ENCODE measurements around the gene HTR6. TPM values are rescaled to one million over a fixed set of nuclear protein-coding genes. Genes with fewer than 3 reads are reported as not detected.
"Not testable (repeated sequence)": the region's sequence is repeated elsewhere in the genome, so short reads cannot be mapped to it uniquely, and the experiment has no call there.

The HTR6 gene
- total and polyA plus RNA-seq, 4 donors, result 0.18 TPM; not detected in 3

DNA sequence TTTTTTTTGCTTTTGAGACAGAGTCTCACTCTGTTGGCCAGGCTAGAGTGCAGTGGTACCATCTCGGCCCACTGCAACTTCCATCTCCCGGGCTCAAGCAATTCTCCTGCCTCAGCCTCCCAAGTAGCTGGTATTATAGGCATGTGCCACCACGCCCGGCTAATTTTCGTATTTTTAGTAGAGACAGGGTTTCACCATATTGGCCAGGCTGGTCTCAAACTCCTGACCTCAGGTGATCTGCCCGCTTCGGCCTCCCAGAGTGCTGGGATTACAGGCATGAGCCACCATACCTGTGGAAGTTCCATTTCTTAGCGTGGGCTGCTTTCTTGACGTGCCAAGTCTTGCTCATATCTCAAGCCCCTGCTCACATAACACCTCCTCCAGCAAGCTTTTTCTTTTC, 29.6 kb upstream of the HTR6 start:
- intact Hi-C loops (cut with DNase I); H3K27ac ChIP-seq (ENCODE audit: low read depth in 1 of 2, low read length in 2 of 2); ATAC-seq (ENCODE audit: low FRiP score); H3K9me3 ChIP-seq (ENCODE audit: control insufficient read depth, low read length); DNase-seq; H3K27me3 ChIP-seq (ENCODE audit: control insufficient read depth in 1 of 2, insufficient read depth in 2 of 2, low read length in 1 of 2); H3K4me1 ChIP-seq (ENCODE audit: control insufficient read depth in 1 of 2, insufficient read depth in 2 of 2, low read length in 2 of 2); H3K4me3 ChIP-seq (ENCODE audit: low read length in 2 of 2); H3K36me3 ChIP-seq (ENCODE audit: control insufficient read depth in 1 of 2, insufficient read depth in 2 of 2, low read length in 1 of 2): not testable (repeated sequence)
- WGBS, 2 donors, result 92 to 95% methylated on average over 9 of the region's 9 CpGs

DNA sequence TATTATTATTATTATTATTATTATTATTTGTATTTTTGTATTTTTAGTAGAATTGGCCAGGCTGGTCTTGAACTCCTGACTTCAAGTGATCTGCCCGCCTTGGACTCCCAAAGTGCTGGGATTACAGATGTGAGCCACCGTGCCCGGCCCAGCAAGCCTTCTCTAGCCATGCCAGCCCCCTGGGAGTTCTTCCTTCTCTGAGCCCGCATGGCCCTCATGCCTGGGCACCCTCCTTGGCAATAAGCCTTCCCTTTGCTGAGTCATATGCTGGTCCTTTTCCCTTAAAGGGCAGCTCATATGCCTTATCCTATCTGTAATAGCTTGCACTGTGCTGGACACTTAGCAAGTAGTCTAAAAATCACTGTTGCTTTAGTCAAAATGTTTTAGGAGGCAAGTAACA, 29.0 kb upstream of the HTR6 start:
- Histone ChIP-seq H3K36me3 (ENCODE audit: control insufficient read depth in 1 of 2, insufficient read depth in 2 of 2, low read length in 1 of 2) (no peaks in the 10 kb centered on the region), H3K9me3 (ENCODE audit: control insufficient read depth, low read length) (no peaks in the 10 kb centered on the region), H3K27me3 (ENCODE audit: control insufficient read depth in 1 of 2, insufficient read depth in 2 of 2, low read length in 1 of 2) (no peaks in the 10 kb centered on the region), H3K4me1 (ENCODE audit: control insufficient read depth in 1 of 2, insufficient read depth in 2 of 2, low read length in 2 of 2) (no peaks in the 10 kb centered on the region), H3K27ac (ENCODE audit: low read depth in 1 of 2, low read length in 2 of 2) (no peak overlapping the region), H3K4me3 (ENCODE audit: low read length in 2 of 2) (no peak overlapping the region)
- WGBS, 2 donors, result 3 to 11% methylated on average over 4 of the region's 4 CpGs
- peak; percentile 85 for ATAC-seq (ENCODE audit: low FRiP score)
- intact Hi-C loops (cut with DNase I), result no loop called here
- peak in 1 of 2 donors; percentile 83 for DNase-seq

DNA sequence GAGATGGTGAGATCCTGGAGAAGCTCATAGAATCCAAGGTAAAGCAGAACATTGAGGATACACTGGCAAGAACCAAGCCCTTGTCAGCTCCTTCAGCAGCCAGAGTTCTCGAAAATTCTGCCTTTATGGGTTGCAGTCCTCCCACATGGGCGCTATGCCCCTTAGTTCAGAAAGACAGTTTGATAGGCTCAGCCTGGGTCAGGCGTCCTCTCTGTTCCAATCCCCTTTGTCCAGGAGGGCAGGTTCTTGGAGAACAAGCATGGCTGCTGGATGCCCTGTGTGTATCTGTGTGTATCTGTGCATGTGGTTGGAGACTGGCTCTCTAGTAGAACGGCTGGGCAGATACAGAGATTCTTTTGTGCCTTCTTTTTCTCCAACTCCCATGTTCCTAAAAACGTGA, 28.6 kb upstream of the HTR6 start:
- Histone ChIP-seq H3K36me3 (ENCODE audit: control insufficient read depth in 1 of 2, insufficient read depth in 2 of 2, low read length in 1 of 2) (no peaks in the 10 kb centered on the region), H3K4me1 (ENCODE audit: control insufficient read depth in 1 of 2, insufficient read depth in 2 of 2, low read length in 2 of 2) (no peaks in the 10 kb centered on the region), H3K27ac (ENCODE audit: low read depth in 1 of 2, low read length in 2 of 2) (peak overlapping the region; percentile 22 to 43), H3K4me3 (ENCODE audit: low read length in 2 of 2) (no peak overlapping the region), H3K9me3 (ENCODE audit: control insufficient read depth, low read length) (no peaks in the 10 kb centered on the region), H3K27me3 (ENCODE audit: control insufficient read depth in 1 of 2, insufficient read depth in 2 of 2, low read length in 1 of 2) (no peaks in the 10 kb centered on the region)
- ATAC-seq (ENCODE audit: low FRiP score) (peak; percentile 41), DNase-seq (no peak)
- 20 to 26% methylated on average over 5 of the region's 5 CpGs for WGBS, 2 donors
- intact Hi-C loops (cut with DNase I), result no loop called here

DNA sequence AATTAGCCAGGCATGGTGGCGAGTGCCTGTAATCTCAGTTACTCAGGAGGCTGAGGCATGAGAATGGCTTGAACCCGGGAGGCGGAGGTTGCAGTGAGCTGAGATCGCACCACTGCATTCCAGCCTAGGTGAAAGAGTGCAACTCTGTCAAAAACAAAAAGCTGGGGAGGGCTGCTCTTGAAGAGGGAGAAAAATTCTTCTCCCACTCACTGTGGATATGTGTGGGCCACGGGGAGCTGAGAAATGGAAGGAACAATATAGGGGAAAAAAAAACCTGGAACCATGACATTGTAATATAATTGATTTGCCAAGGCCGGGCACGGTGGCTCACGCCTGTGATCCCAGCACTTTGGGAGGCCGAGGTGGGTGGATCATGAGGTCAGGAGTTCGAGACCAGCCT, 27.9 kb upstream of the HTR6 start:
- 82 to 85% methylated on average over 10 of the region's 10 CpGs for WGBS, 2 donors

GRCh38 chr1:19637606-19638005, 27.1 kb upstream of the HTR6 start:
- Histone ChIP-seq H3K4me1 (ENCODE audit: control insufficient read depth in 1 of 2, insufficient read depth in 2 of 2, low read length in 2 of 2) (no peaks in the 10 kb centered on the region), H3K4me3 (ENCODE audit: low read length in 2 of 2) (no peak overlapping the region), H3K36me3 (ENCODE audit: control insufficient read depth in 1 of 2, insufficient read depth in 2 of 2, low read length in 1 of 2) (no peaks in the 10 kb centered on the region), H3K9me3 (ENCODE audit: control insufficient read depth, low read length) (no peaks in the 10 kb centered on the region), H3K27me3 (ENCODE audit: control insufficient read depth in 1 of 2, insufficient read depth in 2 of 2, low read length in 1 of 2) (no peaks in the 10 kb centered on the region), H3K27ac (ENCODE audit: low read depth in 1 of 2, low read length in 2 of 2) (no peak overlapping the region)
- ATAC-seq (ENCODE audit: low FRiP score) (no peak), DNase-seq (no peak)
- WGBS, 2 donors, result 93 to 96% methylated on average over 10 of the region's 10 CpGs
- intact Hi-C loops (cut with DNase I), result no loop called here

More for the DNA sequence above, 27.9 kb upstream of the HTR6 start:
- H3K4me3 ChIP-seq (ENCODE audit: low read length in 2 of 2); ATAC-seq (ENCODE audit: low FRiP score); H3K9me3 ChIP-seq (ENCODE audit: control insufficient read depth, low read length); H3K4me1 ChIP-seq (ENCODE audit: control insufficient read depth in 1 of 2, insufficient read depth in 2 of 2, low read length in 2 of 2); H3K36me3 ChIP-seq (ENCODE audit: control insufficient read depth in 1 of 2, insufficient read depth in 2 of 2, low read length in 1 of 2); H3K27me3 ChIP-seq (ENCODE audit: control insufficient read depth in 1 of 2, insufficient read depth in 2 of 2, low read length in 1 of 2); DNase-seq; intact Hi-C loops (cut with DNase I); H3K27ac ChIP-seq (ENCODE audit: low read depth in 1 of 2, low read length in 2 of 2): not testable (repeated sequence)

- H3K4me1 ChIP-seq (ENCODE audit: control insufficient read depth in 1 of 2, insufficient read depth in 2 of 2, low read length in 2 of 2); DNase-seq; H3K9me3 ChIP-seq (ENCODE audit: control insufficient read depth, low read length); H3K27me3 ChIP-seq (ENCODE audit: control insufficient read depth in 1 of 2, insufficient read depth in 2 of 2, low read length in 1 of 2); H3K36me3 ChIP-seq (ENCODE audit: control insufficient read depth in 1 of 2, insufficient read depth in 2 of 2, low read length in 1 of 2); H3K4me3 ChIP-seq (ENCODE audit: low read length in 2 of 2); intact Hi-C loops (cut with DNase I); ATAC-seq (ENCODE audit: low FRiP score); H3K27ac ChIP-seq (ENCODE audit: low read depth in 1 of 2, low read length in 2 of 2): not testable (repeated sequence)
- whole genome bisulfite sequencing, 2 donors, result 71 to 82% methylated on average over 10 of the region's 10 CpGs
Observed at GRCh38 chr1:19639228-19639627, 25.4 kb upstream of the HTR6 start.

DNA sequence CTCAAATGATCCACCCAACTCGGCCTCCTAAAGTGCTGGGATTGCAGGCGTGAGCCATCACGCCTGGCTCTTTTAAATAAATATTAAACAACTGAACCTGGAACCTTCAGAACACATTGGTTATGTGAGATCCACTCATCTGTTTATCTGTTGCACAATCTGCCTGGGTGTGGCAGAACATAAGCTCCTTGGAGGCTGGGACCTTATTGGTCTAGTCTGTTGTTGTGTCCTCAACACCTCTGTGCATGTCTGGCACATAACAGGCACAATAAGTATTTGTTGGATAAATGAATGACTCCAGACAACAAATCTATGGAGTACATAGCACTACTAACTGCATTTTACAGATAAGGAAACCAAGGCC, 24.7 kb upstream of the HTR6 start:
- Histone ChIP-seq H3K36me3 (ENCODE audit: control insufficient read depth in 1 of 2, insufficient read depth in 2 of 2, low read length in 1 of 2) (no peaks in the 10 kb centered on the region), H3K4me3 (ENCODE audit: low read length in 2 of 2) (no peak overlapping the region), H3K9me3 (ENCODE audit: control insufficient read depth, low read length) (no peaks in the 10 kb centered on the region), H3K27me3 (ENCODE audit: control insufficient read depth in 1 of 2, insufficient read depth in 2 of 2, low read length in 1 of 2) (no peaks in the 10 kb centered on the region), H3K4me1 (ENCODE audit: control insufficient read depth in 1 of 2, insufficient read depth in 2 of 2, low read length in 2 of 2) (no peaks in the 10 kb centered on the region), H3K27ac (ENCODE audit: low read depth in 1 of 2, low read length in 2 of 2) (no peak overlapping the region)
- WGBS, 2 donors, result 84 to 88% methylated on average over 3 of the region's 3 CpGs
- DNase-seq (no peak), ATAC-seq (ENCODE audit: low FRiP score) (no peak)
- intact Hi-C loops (cut with DNase I), result loop anchor here in 1 of 2 donors (5.0 kb wide), 1 partner anchor 148 kb away; no protein-coding TSS in a partner anchor

DNA sequence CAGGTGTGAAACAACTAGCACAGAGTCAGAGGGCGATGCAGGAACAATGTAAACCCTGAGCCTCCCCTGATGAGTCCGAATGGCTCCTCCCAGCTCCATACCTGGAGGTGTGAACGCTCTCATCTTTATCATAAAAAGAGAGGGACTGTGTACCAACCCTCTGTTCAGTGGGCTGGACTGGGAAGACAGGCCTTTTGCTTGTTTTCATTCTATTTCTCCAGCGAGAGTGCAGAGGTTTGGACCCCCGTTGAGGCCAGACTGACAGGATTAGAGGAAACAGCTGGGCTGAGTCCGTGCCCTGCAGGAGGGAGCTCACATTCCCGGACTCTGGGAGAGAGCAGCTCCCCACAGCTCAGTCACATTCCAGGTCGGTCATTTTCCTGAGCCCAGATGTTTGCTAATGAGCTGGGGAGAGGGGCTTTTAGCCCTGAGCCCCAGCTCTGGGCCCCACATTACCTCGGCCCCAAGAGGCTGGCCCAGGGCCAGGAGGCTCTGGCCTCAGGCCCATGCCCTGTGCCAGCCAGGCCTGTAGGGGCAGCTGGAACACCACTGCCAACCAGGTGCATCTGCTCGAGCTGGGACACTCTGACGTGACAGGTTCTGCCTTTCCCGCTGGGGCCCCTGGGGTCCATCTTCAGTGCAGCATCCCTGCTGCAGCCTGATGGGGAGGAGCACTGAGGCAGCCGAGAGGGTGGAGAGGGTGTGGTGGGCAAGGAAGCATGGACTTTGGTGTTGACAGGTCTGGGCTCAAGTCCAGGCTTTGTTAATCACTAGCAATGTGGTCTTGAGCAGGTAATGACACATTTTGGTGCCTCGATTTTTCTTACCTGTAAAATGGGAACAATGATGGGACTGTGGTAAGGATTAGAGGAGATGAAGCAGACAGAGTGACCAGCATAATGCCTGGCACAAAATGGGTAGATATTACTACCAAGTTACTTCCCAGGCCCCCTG, 24.0 kb upstream of the HTR6 start:
- no peaks in the 10 kb centered on the region for H3K36me3 ChIP-seq (ENCODE audit: control insufficient read depth in 1 of 2, insufficient read depth in 2 of 2, low read length in 1 of 2)
- DNase-seq (no peak), ATAC-seq (ENCODE audit: low FRiP score) (no peak)
- H3K4me3 ChIP-seq (ENCODE audit: low read length in 2 of 2), result no peak overlapping the region
- WGBS, 2 donors, result 33% methylated on average over 14 of the region's 14 CpGs
- no peaks in the 10 kb centered on the region for H3K4me1 ChIP-seq (ENCODE audit: control insufficient read depth in 1 of 2, insufficient read depth in 2 of 2, low read length in 2 of 2)
- no peaks in the 10 kb centered on the region for H3K27me3 ChIP-seq (ENCODE audit: control insufficient read depth in 1 of 2, insufficient read depth in 2 of 2, low read length in 1 of 2)
- intact Hi-C loops (cut with DNase I), result loop anchor here in 1 of 2 donors (5.0 kb wide), 1 partner anchor 148 kb away; no protein-coding TSS in a partner anchor
- no peak overlapping the region for H3K27ac ChIP-seq (ENCODE audit: low read depth in 1 of 2, low read length in 2 of 2)
- H3K9me3 ChIP-seq (ENCODE audit: control insufficient read depth, low read length), result no peaks in the 10 kb centered on the region

- H3K36me3 ChIP-seq (ENCODE audit: control insufficient read depth in 1 of 2, insufficient read depth in 2 of 2, low read length in 1 of 2), result no peaks in the 10 kb centered on the region
- peak overlapping the region; percentile 73 to 78 for H3K27ac ChIP-seq (ENCODE audit: low read depth in 1 of 2, low read length in 2 of 2)
- no peak for ATAC-seq (ENCODE audit: low FRiP score)
- H3K27me3 ChIP-seq (ENCODE audit: control insufficient read depth in 1 of 2, insufficient read depth in 2 of 2, low read length in 1 of 2), result no peaks in the 10 kb centered on the region
- 23 to 40% methylated on average over 7 of the region's 7 CpGs for WGBS, 2 donors
- no peak overlapping the region for H3K4me3 ChIP-seq (ENCODE audit: low read length in 2 of 2)
- DNase-seq, result peak in 1 of 2 donors; percentile 62
- H3K9me3 ChIP-seq (ENCODE audit: control insufficient read depth, low read length), result no peaks in the 10 kb centered on the region
- no peaks in the 10 kb centered on the region for H3K4me1 ChIP-seq (ENCODE audit: control insufficient read depth in 1 of 2, insufficient read depth in 2 of 2, low read length in 2 of 2)
- intact Hi-C loops (cut with DNase I), result loop anchor here in 1 of 2 donors (5.0 kb wide), 1 partner anchor 151 kb away; no protein-coding TSS in a partner anchor
Observed at GRCh38 chr1:19643121-19643520, 21.6 kb upstream of the HTR6 start.

Data from aorta (tissue), 5 donors.